Endometrial microvascular endothelial cells (primary cell): Measurements from ENCODE around the gene PIP4K2A. TPM values are rescaled to one million over a fixed set of nuclear protein-coding genes. Genes with fewer than 3 reads are reported as not detected.

ENCODE experiments used
- in situ Hi-C: cut with HindIII; loops from 2 replicates; pipeline ENCODE4 v1.10.0; 2017; ENCODE audit warnings: low sequenced_read_pairs, low pct_unique_long_range_greater_than_20kb; ENCODE audit errors: inconsistent ontology term
- total RNA-seq: library from RNA; depleted of rRNA; stranded (reverse); fragments of >200 nt; gene quantifications from one replicate; pipeline ENCODE4 v1.2.3, GENCODE V29; 2015; ENCODE audit errors: inconsistent ontology term

PIP4K2A gene
- total RNA-seq, 1 donor from 2014 or later, result 12.1 TPM

DNA sequence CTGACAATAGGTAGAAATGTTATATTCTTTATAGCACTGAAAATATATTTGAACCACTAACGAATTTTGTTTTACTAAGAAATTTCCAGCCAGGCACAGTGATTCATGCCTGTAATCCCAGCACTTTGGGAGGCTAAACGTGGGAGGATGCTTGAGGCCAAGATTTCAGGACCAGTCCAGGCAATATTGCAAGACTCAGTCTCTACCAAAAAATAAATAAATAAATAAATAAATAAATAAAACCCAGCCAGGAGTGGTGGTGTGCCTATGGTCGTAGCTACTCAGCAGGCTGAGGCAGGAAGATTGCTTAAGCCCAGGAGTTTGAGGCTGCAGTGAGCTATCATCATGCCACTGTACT is 39.8 kb downstream of the PIP4K2A start:
- in situ Hi-C loops, result no loop called here

DNA sequence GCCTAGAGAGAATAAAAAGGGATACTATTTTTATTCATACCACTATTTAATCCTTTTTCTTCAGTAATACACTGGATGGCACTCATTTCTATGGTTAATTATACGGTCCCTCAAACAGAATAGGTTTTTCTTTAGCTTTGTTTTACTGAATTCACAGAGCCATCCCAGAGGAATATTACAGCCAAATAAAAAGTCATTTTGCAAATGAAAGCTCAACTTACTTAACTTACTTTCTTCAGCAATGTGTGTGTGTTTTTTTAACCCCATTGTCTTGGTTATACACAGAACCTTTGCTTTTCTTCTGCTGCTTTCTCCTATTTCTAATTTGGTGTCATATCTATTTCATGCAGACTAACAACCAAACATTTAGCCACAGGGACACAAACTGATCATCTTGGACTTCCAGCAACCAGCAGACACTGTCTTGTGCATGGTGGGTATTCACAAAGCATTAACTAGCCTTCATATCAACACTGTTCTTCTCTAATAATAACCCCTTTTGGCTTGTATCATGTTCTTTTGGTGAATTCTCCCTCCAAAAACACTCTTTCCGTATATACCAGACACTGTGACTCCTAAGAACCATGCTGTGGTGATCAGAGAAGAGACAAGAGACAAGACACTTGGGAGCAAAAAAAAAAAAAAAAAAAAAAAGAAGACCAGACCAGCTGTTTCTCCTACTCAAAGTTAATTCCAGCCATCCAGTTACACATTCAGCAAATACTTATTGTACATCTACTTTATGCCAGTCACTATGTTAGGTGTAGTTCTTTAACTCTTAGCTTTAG is 40.4 kb downstream of the PIP4K2A start:
- in situ Hi-C loops, result no loop called here

DNA sequence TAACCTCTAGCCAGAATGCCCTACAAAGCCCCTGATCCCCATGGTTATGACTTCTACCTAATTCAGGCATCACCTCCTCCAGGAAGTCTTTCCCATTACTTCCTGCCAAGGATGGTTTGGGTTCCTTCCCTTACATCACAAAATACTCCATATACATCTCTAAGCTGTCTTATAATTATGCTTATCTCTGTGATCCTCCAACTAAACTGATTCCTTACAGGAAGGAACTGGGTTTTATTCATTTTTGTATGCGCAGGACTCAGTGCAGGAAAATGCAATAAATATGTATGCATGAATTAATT is 41.3 kb downstream of the PIP4K2A start:
- in situ Hi-C loops, result no loop called here

DNA sequence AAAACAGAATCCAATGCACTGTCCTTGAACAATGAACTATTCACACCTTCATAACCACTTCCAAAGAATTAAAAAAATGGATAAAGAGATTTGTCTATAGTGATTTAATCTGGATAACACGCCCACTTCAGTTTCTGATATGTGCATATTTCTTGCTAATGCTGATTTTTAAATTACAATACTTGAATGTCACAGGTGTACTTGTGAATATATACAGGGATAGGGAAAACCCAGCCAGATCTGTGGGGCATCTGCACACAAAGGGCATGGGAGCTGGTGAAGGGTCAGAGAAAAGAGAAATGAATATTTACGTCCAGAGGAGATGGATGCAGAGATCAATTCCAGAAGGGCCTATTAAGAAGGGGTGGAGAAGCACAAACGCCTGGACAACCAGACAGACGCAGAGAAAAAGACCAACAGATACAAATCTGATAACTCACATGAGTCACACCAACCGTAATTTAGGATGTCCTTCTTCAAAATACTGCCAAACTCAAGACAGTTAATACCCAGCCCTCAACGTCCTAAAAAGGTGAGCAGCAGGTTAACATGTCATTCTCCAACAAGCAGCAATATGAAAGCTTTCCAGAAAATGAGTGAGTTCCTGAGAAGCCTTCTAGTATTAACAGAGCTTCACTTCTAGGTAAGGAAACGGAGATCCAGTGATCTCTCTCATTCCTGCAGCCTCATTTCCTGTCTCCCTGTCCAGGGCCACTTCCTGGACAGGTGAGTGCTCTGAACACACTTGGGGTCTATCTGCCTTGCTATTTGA is 41.9 kb downstream of the PIP4K2A start:
- in situ Hi-C loops, result no loop called here

DNA sequence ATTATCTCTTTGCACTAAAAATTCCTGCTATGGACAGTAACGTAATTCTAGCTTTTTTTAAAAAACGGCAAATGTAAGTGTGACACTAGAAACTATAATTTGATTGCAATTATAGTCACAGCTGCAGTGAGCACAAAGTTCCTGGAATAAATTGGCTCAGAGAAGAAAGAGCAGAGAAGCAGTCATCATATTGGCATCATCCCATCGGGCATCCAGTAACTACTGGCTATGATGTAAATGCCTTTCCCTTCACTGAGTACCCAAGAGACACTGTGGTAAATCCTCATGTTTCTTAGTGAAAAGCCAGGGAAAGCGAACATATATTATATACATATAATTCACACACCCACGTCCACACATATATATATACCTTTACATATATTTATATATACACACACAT is 43.6 kb downstream of the PIP4K2A start:
- in situ Hi-C loops, result no loop called here

DNA sequence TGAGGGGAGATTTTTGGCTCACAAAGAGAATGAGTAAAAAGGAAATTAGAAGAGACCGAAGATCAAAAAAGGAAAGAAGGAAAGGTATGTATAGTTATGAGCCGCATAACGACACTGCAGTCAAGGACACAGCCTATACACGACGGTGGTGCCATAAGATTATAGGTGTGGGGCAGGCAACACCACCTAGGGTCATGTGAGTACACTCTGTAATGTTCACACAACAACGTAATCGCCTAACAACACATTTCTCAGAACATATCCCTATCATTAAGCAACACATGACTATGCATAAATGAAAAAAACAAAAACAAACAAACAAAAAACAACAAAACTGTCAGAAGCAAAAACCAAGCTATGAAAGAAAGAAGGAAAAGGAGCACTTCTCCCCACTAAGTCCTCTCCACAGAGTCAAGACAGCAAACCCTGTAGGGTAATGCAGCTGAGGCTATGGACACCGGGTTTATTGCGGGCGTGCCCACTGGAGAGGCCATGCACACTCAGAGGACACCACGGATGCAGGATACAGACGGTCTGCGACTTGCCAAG is 45.1 kb downstream of the PIP4K2A start:
- in situ Hi-C loops, result no loop called here

DNA sequence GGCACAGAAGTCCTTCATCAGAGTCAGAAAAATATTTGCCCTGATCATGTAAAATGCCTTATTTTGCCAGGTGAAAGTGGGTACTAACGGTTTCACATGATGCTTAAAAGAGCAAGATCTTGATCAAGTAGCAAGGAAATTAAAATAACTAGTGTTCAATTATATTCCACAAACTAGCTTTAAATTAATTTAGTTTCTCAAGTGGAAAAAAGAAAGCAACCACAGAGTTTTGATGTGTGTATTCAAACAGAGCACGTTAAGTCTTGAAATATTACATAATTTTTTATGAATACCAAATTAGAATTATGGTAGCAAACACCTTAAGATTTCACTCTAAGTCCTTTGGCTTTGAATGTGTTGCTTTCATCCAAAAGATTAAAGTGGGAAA is 47.3 kb downstream of the PIP4K2A start:
- in situ Hi-C loops, result no loop called here

DNA sequence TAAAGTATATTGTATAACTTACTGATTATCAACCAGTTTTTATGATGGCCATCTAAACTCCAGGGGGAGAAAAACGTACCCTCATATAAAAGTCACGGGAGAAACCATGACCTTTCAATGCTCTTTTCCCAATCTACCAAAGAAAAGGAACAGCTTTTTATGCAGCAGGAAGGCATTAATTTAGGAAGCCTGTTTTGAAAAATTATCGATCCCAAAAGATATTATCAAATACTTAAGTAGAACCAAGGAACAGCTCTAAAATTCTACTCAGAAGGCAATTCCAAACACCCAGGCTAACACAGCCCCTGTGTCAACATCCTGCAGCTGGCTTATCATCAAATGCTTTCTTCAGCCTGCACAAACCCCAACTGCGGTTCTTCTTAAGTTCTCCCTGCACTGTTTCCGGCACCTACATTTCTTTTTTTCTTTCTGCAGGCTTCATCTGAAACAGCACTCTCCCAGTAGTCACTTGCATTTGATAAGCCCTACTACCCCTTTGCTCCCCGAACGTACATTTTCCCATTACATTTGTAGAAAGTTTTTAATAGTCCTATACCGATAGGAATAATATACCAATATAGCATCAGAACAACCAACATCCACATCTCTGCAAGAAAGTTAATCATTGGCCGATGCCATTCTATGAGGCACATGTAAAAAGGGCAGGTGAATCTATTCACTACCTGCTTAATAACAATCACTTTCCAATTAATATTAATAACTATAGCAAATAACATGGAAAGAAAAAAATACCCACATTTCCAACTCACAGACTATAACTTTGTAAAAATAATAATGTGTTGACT is 47.9 kb downstream of the PIP4K2A start:
- in situ Hi-C loops, result no loop called here

DNA sequence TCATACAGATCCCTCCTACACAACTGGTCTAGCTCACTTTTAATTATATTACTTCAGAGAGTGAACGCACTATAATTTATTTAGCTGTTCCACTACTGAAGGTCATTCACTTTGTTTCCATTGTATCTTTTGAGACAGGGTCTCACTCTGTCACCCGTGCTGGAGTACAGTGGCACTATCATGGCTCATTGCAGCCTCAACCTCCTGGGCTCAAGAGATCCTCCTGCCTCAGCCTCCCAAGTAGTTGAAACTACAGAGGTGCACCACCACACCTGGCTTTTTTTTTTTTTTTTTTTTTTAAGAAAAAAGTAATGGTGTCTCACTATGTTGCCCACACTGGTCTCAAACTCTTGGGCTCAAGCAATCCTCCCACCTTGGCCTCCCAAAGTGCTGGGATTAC is 49.0 kb downstream of the PIP4K2A start:
- in situ Hi-C loops, result no loop called here

DNA sequence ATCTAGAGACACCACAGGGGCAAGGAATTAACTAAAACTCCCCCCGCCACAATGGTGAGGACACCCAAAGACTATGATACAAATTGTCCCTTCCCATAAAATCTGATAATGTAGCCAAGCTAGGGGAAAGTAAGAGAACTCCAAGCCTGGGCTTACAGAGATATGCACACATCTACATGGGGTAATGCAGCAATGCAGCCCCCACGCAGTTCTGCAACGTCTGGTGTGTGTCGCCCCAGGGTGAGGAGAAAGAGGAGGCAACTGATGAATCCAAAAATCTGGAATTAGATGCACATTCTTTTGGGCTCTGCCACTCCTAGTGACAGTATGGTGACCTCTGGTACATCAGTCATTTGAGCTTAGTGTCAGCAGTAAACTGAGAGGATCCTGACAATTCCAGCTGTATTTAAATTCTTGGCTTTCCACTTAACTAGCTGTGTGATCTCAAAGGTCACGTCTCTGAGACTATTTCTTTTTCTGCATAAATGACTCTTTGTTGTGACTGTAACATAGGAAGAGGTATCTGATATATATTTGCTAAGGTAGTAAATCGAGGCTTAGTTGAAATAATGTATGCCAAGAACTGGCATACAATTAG is 51.5 kb downstream of the PIP4K2A start:
- in situ Hi-C loops, result no loop called here

DNA sequence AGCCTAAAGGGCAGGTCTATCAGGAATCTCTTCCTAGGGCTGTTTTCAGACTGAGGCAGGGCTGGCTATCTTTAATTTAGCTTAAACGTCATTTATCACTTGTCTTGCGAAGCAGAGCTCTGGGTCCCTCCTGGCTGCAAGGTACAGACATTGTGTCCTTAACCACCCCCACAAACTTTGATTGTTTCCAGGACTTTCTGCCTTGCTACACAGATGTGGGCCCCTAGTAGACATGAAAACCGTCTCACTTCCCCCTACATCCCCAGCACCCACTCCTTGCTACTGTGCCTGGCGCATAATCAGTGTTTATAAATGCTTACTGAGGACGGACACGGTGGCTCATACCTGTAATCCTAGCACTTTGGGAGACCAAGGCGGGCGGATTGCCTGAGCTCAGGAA is 54.5 kb downstream of the PIP4K2A start:
- in situ Hi-C loops, result no loop called here

DNA sequence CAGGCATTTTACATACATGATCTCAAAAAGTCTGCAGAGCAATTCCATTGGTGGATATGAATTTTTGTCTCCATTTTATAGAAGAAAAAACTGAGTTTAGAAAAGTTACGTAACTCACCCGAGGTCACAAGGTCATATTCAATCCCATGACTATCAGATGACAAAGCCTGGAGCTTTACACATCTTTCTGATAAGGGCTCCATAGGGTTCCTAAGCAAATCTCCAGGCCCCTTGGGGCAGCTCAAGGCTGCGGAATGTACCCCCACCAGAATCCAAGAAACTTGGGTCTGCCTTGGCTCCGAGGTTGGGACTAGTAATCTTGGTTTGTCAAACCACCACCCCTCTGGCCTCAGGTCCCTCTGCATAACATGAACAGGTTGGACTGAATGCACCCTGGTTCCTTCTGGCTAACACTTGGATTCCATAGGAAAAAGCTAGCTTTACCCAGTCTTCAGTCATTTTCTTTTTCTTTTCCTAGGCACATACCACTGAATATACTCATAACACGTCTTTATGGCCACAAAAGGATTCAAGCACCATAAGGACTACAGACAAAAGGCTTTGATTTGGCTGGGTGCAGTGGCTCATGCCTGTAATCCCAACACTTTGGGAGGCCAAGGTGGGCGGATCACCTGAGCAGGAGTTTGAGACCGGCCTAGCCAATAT is 55.5 kb downstream of the PIP4K2A start:
- in situ Hi-C loops, result no loop called here

DNA sequence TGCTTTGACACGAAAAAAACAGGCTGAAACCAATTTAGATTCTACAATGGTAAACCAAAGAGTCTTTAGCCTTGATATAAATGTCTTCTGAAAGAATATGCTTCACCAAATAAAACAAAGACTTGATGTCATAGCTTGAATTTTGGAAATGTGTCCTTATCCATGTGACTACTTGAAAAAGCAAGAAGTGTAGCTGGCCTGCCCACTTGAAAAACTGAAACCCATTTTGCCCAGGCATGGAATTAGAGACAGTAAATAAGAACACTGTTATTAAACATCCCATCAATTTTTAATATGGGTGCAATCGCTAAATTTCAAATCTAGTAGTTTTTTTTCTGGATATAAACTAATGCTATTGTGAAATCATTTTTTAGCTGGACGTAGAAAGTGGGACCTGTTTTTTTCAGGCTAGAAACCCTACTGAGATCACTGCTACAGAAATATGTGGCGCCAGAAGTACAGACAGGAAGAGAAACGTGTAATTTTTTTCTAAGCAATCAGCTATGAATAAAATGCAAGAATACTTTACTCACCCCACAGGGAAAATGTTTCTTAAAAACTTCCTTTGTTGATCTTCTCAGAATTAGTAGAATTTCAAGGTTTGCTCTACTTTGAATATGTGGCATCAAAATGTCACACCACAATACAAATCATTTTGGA is 56.7 kb downstream of the PIP4K2A start:
- in situ Hi-C loops, result no loop called here

DNA sequence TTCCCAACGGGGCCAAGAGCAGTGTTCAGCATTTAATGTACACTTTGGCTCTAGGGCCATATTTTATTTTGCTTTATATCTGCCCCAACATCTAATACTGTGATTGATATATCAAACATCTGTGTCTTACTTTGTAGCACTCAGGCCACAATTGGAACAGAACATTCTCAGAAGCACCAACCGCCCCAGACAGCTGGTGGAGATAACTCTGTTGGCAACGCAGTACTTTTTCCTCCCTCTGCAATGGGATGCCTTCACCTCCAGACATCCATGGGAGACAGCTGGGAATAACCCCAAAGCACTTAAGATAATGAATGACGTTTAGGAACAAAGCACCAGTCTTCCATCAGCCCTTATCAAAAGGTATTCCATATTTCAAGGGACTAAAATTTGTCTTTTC is 57.4 kb downstream of the PIP4K2A start:
- in situ Hi-C loops, result no loop called here

DNA sequence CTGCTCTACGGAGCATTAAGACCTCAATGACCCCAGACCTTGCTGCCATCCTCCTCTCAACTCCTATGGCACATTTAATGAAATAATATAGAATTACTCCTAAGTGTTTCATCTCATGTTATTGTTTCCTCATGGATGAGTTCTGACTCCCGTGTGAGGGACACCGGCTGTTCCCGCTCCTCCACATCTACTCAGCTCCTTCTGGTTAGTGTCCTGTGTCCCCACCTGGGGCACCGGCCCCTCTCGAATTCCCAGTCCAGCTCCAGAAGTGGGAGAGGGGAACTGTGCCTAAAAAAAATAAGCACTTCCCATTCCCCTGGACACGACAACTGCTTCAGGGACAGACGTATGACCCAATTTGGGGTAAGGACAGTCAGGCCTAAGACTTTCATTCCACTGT is 58.3 kb downstream of the PIP4K2A start:
- in situ Hi-C loops, result no loop called here

DNA sequence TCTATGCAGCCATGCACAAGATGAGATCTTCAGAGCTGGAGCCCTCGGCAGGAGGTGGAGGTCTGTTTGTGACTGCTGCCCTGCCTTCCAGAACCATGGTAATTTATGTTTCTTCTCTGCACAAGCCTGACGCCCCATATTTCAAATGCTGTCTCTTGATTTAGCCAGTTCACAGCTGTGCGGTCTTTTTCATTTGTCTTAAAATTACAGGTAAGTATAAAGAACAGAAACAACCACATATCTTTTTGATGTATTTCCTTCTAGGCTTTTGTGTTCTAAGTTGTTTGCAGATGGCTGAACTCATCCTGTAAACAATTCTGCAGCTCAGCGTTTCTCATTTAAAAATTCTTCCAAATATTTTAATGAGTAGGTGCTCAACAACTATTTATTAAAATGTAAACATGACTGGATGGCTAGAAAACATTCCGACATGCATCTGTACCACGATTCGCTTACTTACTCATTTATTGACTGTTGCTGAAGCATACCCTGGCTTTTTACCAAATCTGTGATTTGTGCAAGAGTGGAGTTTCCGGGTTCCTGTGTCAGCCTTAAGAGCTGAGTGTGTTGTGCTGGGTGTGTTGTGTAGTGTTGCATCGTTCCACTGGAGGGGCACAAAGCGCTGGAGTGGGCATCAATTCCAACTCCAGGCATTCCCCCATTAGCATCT is 58.9 kb downstream of the PIP4K2A start:
- in situ Hi-C loops, result no loop called here

DNA sequence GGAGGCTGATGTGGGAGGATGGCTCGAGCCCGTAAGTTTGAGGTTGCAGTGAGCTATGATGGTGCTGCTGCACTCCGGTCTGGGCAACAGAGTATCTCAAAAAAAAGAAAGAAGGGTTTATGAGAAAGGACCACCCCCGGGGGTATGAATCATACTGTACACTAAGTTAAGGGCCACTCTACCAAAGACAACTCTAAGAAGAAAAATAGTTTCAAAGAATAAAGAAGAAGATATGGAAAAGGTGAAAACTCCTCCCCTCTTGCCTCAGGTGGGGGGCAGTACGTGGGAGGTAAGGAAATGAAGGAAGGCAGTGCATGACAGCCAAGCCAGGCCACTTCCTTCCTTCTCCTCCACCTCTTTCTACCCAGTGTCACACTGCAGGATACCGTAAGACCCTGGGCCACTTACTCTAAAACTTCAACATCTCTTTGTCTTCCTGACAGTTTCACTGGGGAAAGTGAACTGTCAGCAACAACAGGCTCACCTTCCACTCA is 61.3 kb downstream of the PIP4K2A start:
- in situ Hi-C loops, result no loop called here
